HepG2 (cell line): ENCODE data around the gene SYMPK. TPM values are rescaled to one million over a fixed set of nuclear protein-coding genes. Genes with fewer than 3 reads are reported as not detected.
A peak's percentile ranks its signal among the peaks of the same experiment; 100 is the strongest.

Experiments
- ARID5B ChIP-seq: IDR thresholded peaks from 2 replicates; pipeline ENCODE4 v1.4.0; 2020; ENCODE audit warnings: mild to moderate bottlenecking, missing genetic modification reagents
- DDIT3 ChIP-seq: sonication (generic); formaldehyde crosslinking; IDR thresholded peaks from 2 replicates; pipeline ENCODE4 v1.4.0; 2020; ENCODE audit warnings: mild to moderate bottlenecking, missing genetic modification reagents
- GLMP ChIP-seq: sonication (generic); formaldehyde crosslinking; IDR thresholded peaks from 2 replicates; pipeline ENCODE4 v1.9.0; 2021; ENCODE audit warnings: missing genetic modification reagents, mild to moderate bottlenecking, borderline replicate concordance
- MAFF ChIP-seq: IDR thresholded peaks from 2 replicates; pipeline ENCODE4 v1.6.1; 2011; ENCODE audit warnings: low read depth, low read length, improper control_type of control experiment
- MED1 ChIP-seq: sonication (generic); formaldehyde crosslinking; IDR thresholded peaks from 2 replicates; pipeline ENCODE4 v1.4.0; 2020; ENCODE audit warnings: missing genetic modification reagents
- PAWR ChIP-seq: sonication (generic); formaldehyde crosslinking; IDR thresholded peaks from 2 replicates; pipeline ENCODE4 v1.4.0; 2020; ENCODE audit warnings: missing genetic modification reagents, mild to moderate bottlenecking, borderline replicate concordance
- RBM22 ChIP-seq: fragments of 200-400 bp; formaldehyde crosslinking; optimal IDR thresholded peaks from 2 replicates; pipeline ENCODE3; 2017; ENCODE audit warnings: mild to moderate bottlenecking, low read length, moderate library complexity
- SKIL ChIP-seq: sonication (generic); formaldehyde crosslinking; IDR thresholded peaks from 2 replicates; pipeline ENCODE4 v1.8.0; 2022; ENCODE audit warnings: missing genetic modification reagents, mild to moderate bottlenecking, moderate library complexity, borderline replicate concordance
- ZBED4 ChIP-seq: sonication (generic); formaldehyde crosslinking; IDR thresholded peaks from 2 replicates; pipeline ENCODE4 v1.4.0; 2020; ENCODE audit warnings: missing genetic modification reagents, borderline replicate concordance
- ZGPAT ChIP-seq: IDR thresholded peaks from 2 replicates; pipeline ENCODE4 v1.6.1; 2016; ENCODE audit warnings: mild to moderate bottlenecking
- ZNF639 ChIP-seq: conservative IDR thresholded peaks from 2 replicates; pipeline ENCODE4 v1.6.1; 2018; ENCODE audit warnings: missing genetic modification reagents
- ZNF841 ChIP-seq: sonication (generic); formaldehyde crosslinking; IDR thresholded peaks from 2 replicates; pipeline ENCODE4 v1.8.1; 2023; ENCODE audit warnings: missing genetic modification reagents, borderline replicate concordance
- polyA plus RNA-seq, 8 experiments: library from polyadenylated mRNA; depleted of rRNA in 3 of 8; stranded (reverse) in 7 of 8; unstranded in 1 of 8; fragments of >200 nt; fragmentation: Illumina TruSeq in 4 of 8; extraction: Trizol in 4 of 8; gene quantifications; 2 replicates each; pipeline versions ENCODE4 v1.2.1 to v1.2.3, GENCODE V29; 2011 to 2016; ENCODE audit warnings: low read depth in 4 of 8, missing spikeins in 1 of 8, mixed read lengths in 1 of 8; ENCODE audit not compliant: insufficient read depth in 1 of 8
- total RNA-seq, 5 experiments: library from RNA; depleted of rRNA; stranded (reverse); fragments of >200 nt; fragmentation: Illumina TruSeq; extraction: Trizol; gene quantifications; 2 replicates each; pipeline ENCODE4 v1.2.3, GENCODE V29; 2016; ENCODE audit warnings: low read depth in 1 of 5

The SYMPK gene
- total and polyA plus RNA-seq, 2 of the 13 experiments (the other 11 are each of a cell fraction or from before 2014, with no cell fraction given) = 21.9 to 55.7 TPM

GRCh38 chr19:45885556-45886426, 22.8 kb upstream of the SYMPK start, which contains the start of gene IRF2BP1 (continued):
- TF ChIP-seq MED1 = peak; percentile 35; the same call in 1 of the 2 replicates
- TF ChIP-seq ZGPAT (CRISPR knock-in tag) = no peak
- TF ChIP-seq DDIT3 (CRISPR knock-in tag) = no peak
- TF ChIP-seq ARID5B (CRISPR knock-in tag) = no peak
- no peak for TF ChIP-seq MAFF
- TF ChIP-seq ZNF841 (CRISPR knock-in tag) = no peak
- TF ChIP-seq GLMP (CRISPR knock-in tag) = no peak
- no peak for TF ChIP-seq SKIL
- no peak for TF ChIP-seq ZBED4 (CRISPR knock-in tag)
- TF ChIP-seq ZNF639 = peak; percentile 85
- no peak for TF ChIP-seq RBM22
- TF ChIP-seq PAWR (CRISPR knock-in tag) = no peak
